CD14-positive monocyte (primary cell): ENCODE results near the gene EXT2. TPM values are rescaled to one million over a fixed set of nuclear protein-coding genes. Genes with fewer than 3 reads are reported as not detected.

Experiments
- DNase-seq, 3 donors: peaks; one replicate each; pipeline ENCODE4 v3.0.0-alpha.2; 2011 to 2022
- H2AFZ ChIP-seq: 2 replicates; pipeline ENCODE4 v1.6.0; 2012; ENCODE audit warnings: mild to moderate bottlenecking, low read depth, low read length, inconsistent platforms; ENCODE audit not compliant: insufficient read depth, poor library complexity, severe bottlenecking
- H3K27ac ChIP-seq, 2 donors: 1 replicate in 1 of 2; 2 replicates in 1 of 2; pipeline ENCODE4 v1.5.1; 2012 to 2013; ENCODE audit warnings: low read length in 2 of 2, control low read depth in 1 of 2, inconsistent platforms in 1 of 2, low read depth in 1 of 2, mild to moderate bottlenecking in 1 of 2
- H3K27me3 ChIP-seq, 2 donors: one replicate each; pipeline versions ENCODE4 v1.6.0 to v1.6.1; 2011 to 2013; ENCODE audit warnings: low read length in 2 of 2; ENCODE audit not compliant: control insufficient read depth in 2 of 2, insufficient read depth in 2 of 2
- H3K36me3 ChIP-seq, 2 donors: replicated peaks in 1 of 2; 1 replicate in 1 of 2; 2 replicates in 1 of 2; pipeline versions ENCODE4 v1.5.1 to v1.6.1; 2012 to 2013; ENCODE audit warnings: low read length in 2 of 2, control low read depth in 1 of 2, inconsistent platforms in 1 of 2, mild to moderate bottlenecking in 1 of 2; ENCODE audit not compliant: insufficient read depth in 2 of 2, control insufficient read depth in 1 of 2
- H3K4me1 ChIP-seq, 2 donors: 1 replicate in 1 of 2; 2 replicates in 1 of 2; pipeline versions ENCODE4 v1.5.1 to v1.6.1; 2012 to 2013; ENCODE audit warnings: low read length in 2 of 2, control low read depth in 1 of 2, inconsistent platforms in 1 of 2, mild to moderate bottlenecking in 1 of 2, moderate library complexity in 1 of 2; ENCODE audit not compliant: insufficient read depth in 2 of 2, control insufficient read depth in 1 of 2
- H3K4me2 ChIP-seq: replicated peaks from 2 replicates; pipeline ENCODE3; 2012; ENCODE audit warnings: low read length, moderate library complexity, mild to moderate bottlenecking; ENCODE audit not compliant: poor library complexity, severe bottlenecking; ENCODE audit errors: extremely low read depth
- H3K4me3 ChIP-seq, 3 experiments: fragments of 200-600 bp in 1 of 3; sonication (generic) in 1 of 3; replicated peaks in 1 of 3; 1 replicate in 2 of 3; 2 replicates in 1 of 3; pipeline ENCODE4 v1.5.1; 2011 to 2013; ENCODE audit warnings: low read length in 3 of 3, mild to moderate bottlenecking in 3 of 3, control low read depth in 2 of 3, low read depth in 2 of 3, inconsistent platforms in 1 of 3, moderate library complexity in 1 of 3
- H3K79me2 ChIP-seq: 2 replicates; pipeline ENCODE4 v1.6.0; 2012; ENCODE audit warnings: mild to moderate bottlenecking, control low read depth, inconsistent platforms, low read length, moderate library complexity; ENCODE audit not compliant: insufficient read depth
- H3K9ac ChIP-seq: 2 replicates; pipeline ENCODE4 v1.6.0; 2017; ENCODE audit warnings: low read length, mild to moderate bottlenecking; ENCODE audit not compliant: insufficient read depth, poor library complexity, severe bottlenecking
- H3K9me3 ChIP-seq, 2 donors: replicated peaks in 1 of 2; 1 replicate in 1 of 2; 2 replicates in 1 of 2; pipeline versions ENCODE4 v1.5.1 to v1.6.1; 2012 to 2013; ENCODE audit warnings: low read length in 2 of 2, control low read depth in 1 of 2; ENCODE audit not compliant: control insufficient read depth in 1 of 2, insufficient read depth in 1 of 2
- H4K20me1 ChIP-seq: 2 replicates; pipeline ENCODE4 v1.6.0; 2012; ENCODE audit warnings: mild to moderate bottlenecking, low read length, control low read depth, moderate library complexity; ENCODE audit not compliant: insufficient read depth
- H3K27ac Mint-ChIP-seq, 7 donors: one replicate each; pipeline ENCODE4 v1.8.0; 2020; ENCODE audit warnings: mild to moderate bottlenecking in 7 of 7, mixed read lengths in 7 of 7, moderate library complexity in 6 of 7, inconsistent platforms in 2 of 7
- H3K27me3 Mint-ChIP-seq, 3 donors: one replicate each; pipeline ENCODE4 v1.8.0; 2021 to 2022; ENCODE audit warnings: low read depth in 3 of 3, mild to moderate bottlenecking in 3 of 3, mixed read lengths in 3 of 3, moderate library complexity in 3 of 3, inconsistent platforms in 1 of 3
- H3K36me3 Mint-ChIP-seq, 2 donors: one replicate each; pipeline ENCODE4 v1.8.0; 2020; ENCODE audit warnings: mixed read lengths in 2 of 2, inconsistent platforms in 1 of 2, mild to moderate bottlenecking in 1 of 2
- H3K4me1 Mint-ChIP-seq: one replicate; pipeline ENCODE4 v1.8.0; 2020; ENCODE audit warnings: mild to moderate bottlenecking, mixed read lengths
- H3K4me3 Mint-ChIP-seq, 2 donors: one replicate each; pipeline ENCODE4 v1.8.0; 2020; ENCODE audit warnings: mild to moderate bottlenecking in 2 of 2, mixed read lengths in 2 of 2, moderate library complexity in 1 of 2
- H3K9me3 Mint-ChIP-seq, 7 donors: one replicate each; pipeline ENCODE4 v1.8.0; 2020 to 2022; ENCODE audit warnings: mixed read lengths in 7 of 7, mild to moderate bottlenecking in 6 of 7, moderate library complexity in 6 of 7, inconsistent platforms in 2 of 7
- CTCF ChIP-seq: fragments of 200-600 bp; IDR thresholded peaks from one replicate; pipeline ENCODE4 v1.8.0; 2022; ENCODE audit warnings: antibody characterized with exemption, mild to moderate bottlenecking
- WGBS: methylation state at CpG from one replicate; pipeline ENCODE4 v1.1.5; 2013; ENCODE audit warnings: missing lambda C conversion rate; ENCODE audit not compliant: insufficient coverage; 5-methylcytosine and 5-hydroxymethylcytosine counted together
- intact Hi-C, 2 donors: fragments of 100-400 bp; cut with micrococcal nuclease; formaldehyde crosslinking; loops; one replicate each; pipeline versions ENCODE4 v1.15.0 to v1.15.1; 2023
- polyA plus RNA-seq, 3 donors: library from polyadenylated mRNA; depleted of rRNA in 1 of 3; unstranded in 2 of 3; stranded (reverse) in 1 of 3; fragments of 300-500 nt in 2 of 3; fragments of >200 nt in 1 of 3; fragmentation: Illumina TruSeq in 2 of 3; gene quantifications; 1 replicate in 2 of 3; 2 replicates in 1 of 3; pipeline ENCODE4 v1.2.3, GENCODE V29; 2012 to 2021

Gene EXT2
- polyA plus RNA-seq, 3 donors: 17.2 to 41.1 (median 34.2) TPM

GRCh38 chr11:44145011-44145775 lies 49.7 kb downstream of the EXT2 start:
- no CpG with 5 or more reads among the region's 3 CpGs for WGBS
- Histone ChIP-seq H2AFZ (no peak overlapping the region), H3K9me3 (no peaks in the 10 kb centered on the region), H3K79me2 (no peaks in the 10 kb centered on the region), H3K4me2 (no peak overlapping the region), H3K27me3 (no peaks in the 10 kb centered on the region), H3K4me3 (no peak overlapping the region), H3K36me3 (peaks cover 9 to 40% of the 10 kb centered on the region in 2 donors), H3K9ac (no peak overlapping the region), H3K27ac (no peak overlapping the region), H3K4me1 (peaks cover 0 to 6% of the 10 kb centered on the region in 2 donors), H4K20me1 (no peaks in the 10 kb centered on the region)
- no peak for TF ChIP-seq CTCF
- Mint-ChIP-seq H3K4me1 (peaks cover 5% of the 10 kb centered on the region), H3K9me3 (no peaks in the 10 kb centered on the region), H3K4me3 (no peak overlapping the region), H3K27me3 (peaks cover 0 to 2% (median 0%) of the 10 kb centered on the region in 3 donors), H3K27ac (no peak overlapping the region), H3K36me3 (peaks cover 39 to 43% of the 10 kb centered on the region in 2 donors)
- intact Hi-C loops: no loop called here
- no peak for DNase-seq

- peaks cover 9 to 55% of the 10 kb centered on the region in 2 donors for H3K36me3 ChIP-seq
- H3K36me3 Mint-ChIP-seq: peaks cover 52% of the 10 kb centered on the region in 2 donors
Observed at GRCh38 chr11:44146931-44147330, 51.5 kb downstream of the EXT2 start.

More at GRCh38 chr11:44146931-44147330, 51.5 kb downstream of the EXT2 start:
- H3K9ac ChIP-seq: no peak overlapping the region
- H3K27ac Mint-ChIP-seq: no peak overlapping the region
- no peak overlapping the region for H2AFZ ChIP-seq
- H3K4me3 ChIP-seq: no peak overlapping the region
- peaks cover 0 to 2% (median 0%) of the 10 kb centered on the region in 7 donors for H3K9me3 Mint-ChIP-seq
- no peak overlapping the region for H3K27ac ChIP-seq
- DNase-seq: no peak
- H3K4me3 Mint-ChIP-seq: no peak overlapping the region
- no peak for TF ChIP-seq CTCF
- H3K4me2 ChIP-seq: no peak overlapping the region
- no peaks in the 10 kb centered on the region for H3K79me2 ChIP-seq
- no peaks in the 10 kb centered on the region for H3K27me3 ChIP-seq
- H3K9me3 ChIP-seq: no peaks in the 10 kb centered on the region
- no CpG with 5 or more reads among the region's 2 CpGs for WGBS
- H3K4me1 Mint-ChIP-seq: peaks cover 5% of the 10 kb centered on the region
- peaks cover 0 to 6% of the 10 kb centered on the region in 2 donors for H3K4me1 ChIP-seq
- intact Hi-C loops: no loop called here
- peaks cover 0 to 2% (median 0%) of the 10 kb centered on the region in 3 donors for H3K27me3 Mint-ChIP-seq
- no peaks in the 10 kb centered on the region for H4K20me1 ChIP-seq
